HAP-1 (cell line): ENCODE results near the gene ALDH3B2.
"Not testable (repeated sequence)": the region's sequence is repeated elsewhere in the genome, so short reads cannot be mapped to it uniquely, and the experiment has no call there.

ENCODE experiments used
- DNase-seq, 2 experiments: peaks; one replicate each; pipeline ENCODE4 v3.0.0-alpha.2; 2016 to 2020; ENCODE audit warnings: low spot score in 2 of 2
- H3K27me3 ChIP-seq: fragments of 250-450 bp; sonication (Bioruptor Pico); 2 replicates; pipeline ENCODE4 v1.5.1; 2020; ENCODE audit warnings: low read depth, mild to moderate bottlenecking, moderate library complexity
- H3K36me3 ChIP-seq: fragments of 250-450 bp; sonication (Bioruptor Pico); replicated peaks from 2 replicates; pipeline ENCODE4 v1.5.1; 2020; ENCODE audit warnings: mild to moderate bottlenecking
- H3K4me1 ChIP-seq: fragments of 250-450 bp; sonication (Bioruptor Pico); 2 replicates; pipeline ENCODE4 v1.5.1; 2020; ENCODE audit warnings: mild to moderate bottlenecking
- H3K4me3 ChIP-seq: fragments of 250-450 bp; sonication (Bioruptor Pico); 2 replicates; pipeline ENCODE4 v1.5.1; 2020; ENCODE audit warnings: mild to moderate bottlenecking, moderate library complexity
- H3K9me3 ChIP-seq: fragments of 250-450 bp; sonication (Bioruptor Pico); 2 replicates; pipeline ENCODE4 v1.5.1; 2020; ENCODE audit warnings: mild to moderate bottlenecking, moderate library complexity
- in situ Hi-C: fragments of 300-500 bp; cut with MboI; formaldehyde crosslinking; loops from 3 replicates; pipeline ENCODE4 v1.14.3; 2020; ENCODE audit warnings: low sequenced_read_pairs, inconsistent platforms, mixed read lengths

The ALDH3B2 gene

DNA sequence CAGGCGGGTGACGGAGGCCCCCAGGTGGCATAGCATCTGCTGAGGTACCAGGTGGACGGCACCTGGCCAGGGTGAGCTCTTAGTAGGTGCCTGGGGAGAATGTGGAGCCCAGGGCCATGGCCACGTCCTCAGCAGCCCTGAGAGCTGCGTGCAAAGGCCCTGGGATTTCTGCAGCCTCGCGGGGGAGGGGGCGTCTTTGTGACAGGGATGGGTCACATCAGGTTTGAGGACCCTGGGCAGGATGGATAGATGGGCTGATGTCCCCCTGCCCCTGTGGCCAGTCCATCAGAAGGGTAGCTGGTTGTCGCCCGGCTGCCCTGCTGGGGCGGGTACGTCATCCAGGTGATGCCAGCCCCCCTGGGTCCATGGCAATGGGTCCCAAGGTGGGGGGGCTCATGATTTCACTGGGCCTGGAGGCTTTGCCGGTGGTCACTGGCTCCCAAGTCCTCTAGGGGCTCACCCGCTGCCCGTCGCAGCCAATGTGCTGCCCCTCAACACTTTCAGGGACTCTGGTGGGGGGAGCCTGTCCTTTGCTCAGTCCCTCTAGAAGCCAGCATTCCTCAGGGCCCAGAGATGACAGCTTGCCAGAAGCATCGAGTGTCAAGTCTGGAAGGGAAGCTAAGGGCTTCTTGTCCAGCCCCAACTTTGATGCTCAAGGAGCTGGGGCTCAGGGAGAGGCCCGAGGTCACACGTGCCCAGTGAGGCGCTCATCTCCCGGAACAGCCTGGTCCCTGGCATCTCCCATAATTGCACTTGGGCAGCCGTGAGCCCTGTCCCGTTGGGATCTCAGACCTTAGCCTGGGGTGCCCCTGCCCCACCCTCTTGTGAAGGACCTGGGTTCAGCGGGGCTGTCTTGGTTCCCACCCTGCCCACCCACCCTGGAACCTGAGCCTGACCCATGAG lies 35.6 kb downstream of the ALDH3B2 start:
- Histone ChIP-seq H3K36me3 (no peaks in the 10 kb centered on the region), H3K4me1 (no peaks in the 10 kb centered on the region)
- in situ Hi-C loops, result loop anchor here (10.0 kb wide), 1 partner anchor 156 kb away; no protein-coding TSS in a partner anchor

DNA sequence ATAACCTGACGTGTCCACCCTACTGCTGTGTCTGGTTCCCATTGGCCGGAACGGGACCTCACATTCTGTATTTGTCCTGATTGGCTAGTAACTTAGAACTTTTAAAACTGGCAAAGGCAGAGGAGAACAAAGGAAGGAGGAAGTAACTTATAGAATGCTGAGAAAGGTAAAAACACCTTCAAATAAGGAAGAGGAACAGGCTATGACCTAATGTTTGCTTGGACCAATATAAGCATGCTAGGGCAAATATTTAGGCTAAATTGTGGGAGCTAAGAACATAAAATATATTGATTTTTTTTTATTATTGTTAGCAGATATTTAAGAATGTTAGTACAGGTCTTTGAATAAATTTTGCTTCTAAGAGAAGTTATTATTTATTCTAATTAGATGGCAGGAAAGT lies 37.0 kb downstream of the ALDH3B2 start:
- in situ Hi-C loops, result loop anchor here (10.0 kb wide), 1 partner anchor 157 kb away; no protein-coding TSS in a partner anchor
- not testable (repeated sequence) for H3K4me1 ChIP-seq

More for the DNA sequence above, 35.6 kb downstream of the ALDH3B2 start:
- Histone ChIP-seq H3K4me3 (no peak overlapping the region), H3K9me3 (no peaks in the 10 kb centered on the region; the same call in none of the 2 replicates), H3K27me3 (0 out of 2 replicates have a peak, but pooled peaks cover 2% of the 10 kb centered on the region)
- DNase-seq, result no peak

DNA sequence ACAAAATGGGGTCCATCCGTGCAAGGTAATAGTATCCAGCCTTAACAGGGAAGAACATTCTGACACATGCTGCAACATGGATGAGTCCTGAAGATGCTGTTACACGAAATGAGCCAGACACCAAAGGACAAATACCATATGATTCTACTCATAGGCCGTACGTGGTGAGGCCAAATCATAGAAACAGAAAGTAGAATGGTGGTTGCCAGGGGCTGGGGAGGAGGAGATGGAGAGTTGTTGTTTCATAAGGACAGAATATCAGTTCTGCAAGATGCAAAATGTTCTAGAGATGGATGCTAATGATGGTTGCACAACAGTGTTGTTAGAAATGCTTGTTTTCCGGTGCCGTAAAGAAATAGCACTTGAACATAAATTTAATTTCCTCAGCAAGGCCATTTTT lies 37.5 kb downstream of the ALDH3B2 start:
- Histone ChIP-seq H3K4me1 (no peaks in the 10 kb centered on the region), H3K4me3 (no peak overlapping the region), H3K9me3 (no peaks in the 10 kb centered on the region), H3K36me3 (no peaks in the 10 kb centered on the region), H3K27me3 (0 out of 2 replicates have a peak, but pooled peaks cover 2% of the 10 kb centered on the region)
- in situ Hi-C loops, result loop anchor here (10.0 kb wide), 1 partner anchor 158 kb away; no protein-coding TSS in a partner anchor
- no peak for DNase-seq

More for the DNA sequence above, 37.0 kb downstream of the ALDH3B2 start:
- not testable (repeated sequence) for H3K27me3 ChIP-seq, H3K4me3 ChIP-seq, H3K36me3 ChIP-seq, DNase-seq, H3K9me3 ChIP-seq

DNA sequence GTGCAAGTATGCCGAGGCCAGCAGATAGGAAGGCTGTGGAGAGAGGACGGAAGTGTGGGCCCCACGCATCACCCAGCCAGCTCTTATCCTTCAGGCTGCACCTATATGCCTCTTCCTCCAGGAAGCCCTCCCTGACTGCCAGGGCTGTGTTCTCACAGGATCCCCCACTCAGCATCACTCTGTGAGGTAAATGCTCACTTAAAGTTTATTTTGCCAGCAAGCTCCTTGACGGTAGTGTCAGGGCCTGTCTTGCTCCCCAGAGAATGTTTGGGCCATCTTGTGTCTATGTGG lies 39.2 kb downstream of the ALDH3B2 start:
- Histone ChIP-seq H3K4me1 (peaks cover 5% of the 10 kb centered on the region), H3K27me3 (0 out of 2 replicates have a peak, but pooled peaks cover under 1% of the 10 kb centered on the region), H3K9me3 (no peaks in the 10 kb centered on the region), H3K4me3 (no peak overlapping the region), H3K36me3 (no peaks in the 10 kb centered on the region)
- in situ Hi-C loops, result loop anchor here (10.0 kb wide), 1 partner anchor 160 kb away; no protein-coding TSS in a partner anchor
- DNase-seq, result no peak

DNA sequence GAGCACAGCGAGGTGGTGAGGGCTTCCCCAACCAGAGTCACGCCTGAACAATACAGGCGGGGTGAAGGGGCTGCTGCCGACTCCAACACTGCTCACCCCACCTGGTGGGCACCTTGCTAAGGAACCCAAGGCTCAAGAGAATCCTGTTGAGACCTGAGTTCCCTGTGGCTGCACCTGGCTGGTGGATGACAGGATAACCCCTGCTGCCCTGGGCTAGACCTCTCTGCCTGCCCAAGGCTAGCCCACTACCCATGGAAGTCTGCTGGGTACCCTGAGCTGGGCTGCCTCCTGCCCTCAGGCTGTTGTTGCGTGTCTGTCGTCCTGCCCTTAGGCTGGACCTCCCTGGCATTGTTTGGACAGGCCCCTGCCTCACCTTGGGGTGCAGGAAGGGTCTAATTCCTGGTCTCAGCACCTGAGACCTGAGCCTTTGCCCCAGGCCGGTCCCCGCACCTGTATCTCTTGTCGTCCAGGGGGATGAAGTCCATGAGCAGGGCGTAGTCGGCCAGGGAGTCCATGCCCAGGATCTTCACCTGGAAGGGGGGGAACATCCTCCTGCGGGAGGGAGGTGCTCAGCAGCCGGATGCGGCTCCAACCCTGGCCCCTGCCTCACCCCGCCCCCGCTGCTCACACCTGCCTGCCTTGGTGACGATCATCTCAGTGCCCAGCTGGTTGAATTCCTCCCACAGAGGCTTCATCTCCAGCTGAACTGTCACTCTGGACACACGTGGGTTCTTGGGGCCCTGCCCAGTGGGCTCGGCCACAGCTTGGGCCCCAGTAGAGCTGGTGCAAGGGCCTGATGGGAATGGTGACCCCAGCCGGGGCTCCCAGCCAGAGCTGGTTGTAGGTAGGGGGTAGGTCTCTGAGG lies 39.8 kb downstream of the ALDH3B2 start:
- H3K4me3 ChIP-seq, result no peak overlapping the region
- DNase-seq, result no peak

DNA sequence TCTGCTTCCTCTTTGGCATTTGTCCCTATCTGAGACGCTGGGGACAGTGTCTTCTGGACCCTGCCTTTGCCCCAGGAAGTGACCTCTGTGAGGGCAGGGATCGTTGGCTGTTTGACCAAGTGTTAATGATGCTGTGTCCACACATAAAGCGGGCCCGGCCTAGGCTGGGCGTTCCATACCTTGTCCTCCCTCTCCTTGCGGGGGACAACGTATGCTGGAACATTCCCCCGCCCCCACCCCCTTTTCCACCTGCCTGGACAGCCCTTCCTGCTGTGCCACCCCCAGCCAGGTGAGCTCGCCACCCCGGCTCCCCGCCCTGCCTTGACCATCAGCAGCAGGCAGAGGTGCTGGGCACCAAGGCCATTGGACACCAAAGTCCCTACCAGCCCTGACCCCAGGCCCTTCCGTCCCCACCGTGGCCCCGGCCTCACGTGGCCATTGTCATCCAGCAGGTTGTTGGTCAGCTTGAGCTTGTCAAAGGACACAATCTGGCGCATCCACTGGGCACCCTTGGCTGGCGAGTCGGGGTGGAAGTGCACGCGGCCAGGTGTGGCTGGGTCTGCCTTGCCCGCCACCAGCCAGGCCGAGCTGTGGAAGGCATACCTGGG lies 40.6 kb downstream of the ALDH3B2 start:
- Histone ChIP-seq H3K4me3 (no peak overlapping the region), H3K27me3 (no peaks in the 10 kb centered on the region), H3K36me3 (no peaks in the 10 kb centered on the region), H3K9me3 (no peaks in the 10 kb centered on the region), H3K4me1 (peaks cover 12% of the 10 kb centered on the region)
- no peak for DNase-seq
- in situ Hi-C loops, result loop anchor here (10.0 kb wide), 1 partner anchor 161 kb away; no protein-coding TSS in a partner anchor

More for the DNA sequence above, 39.8 kb downstream of the ALDH3B2 start:
- H3K27me3 ChIP-seq, result no peaks in the 10 kb centered on the region
- in situ Hi-C loops, result loop anchor here (10.0 kb wide), 1 partner anchor 160 kb away; no protein-coding TSS in a partner anchor
- no peaks in the 10 kb centered on the region for H3K9me3 ChIP-seq
- H3K4me1 ChIP-seq, result peaks cover 5% of the 10 kb centered on the region
- H3K36me3 ChIP-seq, result no peaks in the 10 kb centered on the region

DNA sequence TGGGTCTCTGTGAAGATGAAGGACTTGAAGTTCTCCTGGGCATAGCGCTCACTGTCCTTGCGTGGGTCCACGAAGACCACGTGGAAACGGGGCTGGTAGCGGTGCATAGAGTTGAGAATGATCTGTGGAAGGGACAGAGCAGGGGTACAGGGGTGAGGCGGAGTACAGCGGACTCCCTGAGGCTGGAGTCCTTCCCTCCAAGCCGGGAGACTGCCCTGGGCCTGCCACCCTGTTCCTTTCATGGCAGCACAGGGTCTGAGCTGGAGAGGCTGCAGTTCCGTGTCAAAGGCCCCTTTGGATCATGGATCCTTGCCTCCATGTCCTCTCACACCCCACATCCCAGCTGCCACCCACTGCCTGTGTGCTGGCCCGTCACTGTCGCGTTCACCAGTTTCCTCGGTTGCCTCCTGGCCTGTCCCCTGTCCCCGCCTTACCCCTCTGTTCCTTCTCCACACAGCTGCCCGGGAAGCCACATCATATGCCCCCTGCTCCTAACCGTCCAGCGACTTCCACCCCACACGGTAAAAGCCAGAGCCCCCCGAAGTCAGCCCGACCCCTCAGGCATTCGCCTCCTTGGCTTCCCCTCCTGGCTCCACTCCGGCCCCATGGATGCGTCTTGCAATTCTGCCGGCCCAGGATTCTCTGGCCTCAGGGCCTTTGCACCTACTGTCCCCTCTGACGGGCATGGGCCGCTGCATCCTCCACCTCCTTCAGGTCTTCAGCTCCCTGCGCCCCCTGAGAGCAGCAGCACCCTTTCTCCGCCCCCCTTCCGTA lies 41.3 kb downstream of the ALDH3B2 start:
- no peaks in the 10 kb centered on the region for H3K36me3 ChIP-seq
- H3K27me3 ChIP-seq, result no peaks in the 10 kb centered on the region
- no peaks in the 10 kb centered on the region for H3K9me3 ChIP-seq
- no peak overlapping the region for H3K4me3 ChIP-seq
- peaks cover 14% of the 10 kb centered on the region for H3K4me1 ChIP-seq
- DNase-seq, result no peak
- in situ Hi-C loops, result loop anchor here (10.0 kb wide), 1 partner anchor 162 kb away; no protein-coding TSS in a partner anchor

DNA sequence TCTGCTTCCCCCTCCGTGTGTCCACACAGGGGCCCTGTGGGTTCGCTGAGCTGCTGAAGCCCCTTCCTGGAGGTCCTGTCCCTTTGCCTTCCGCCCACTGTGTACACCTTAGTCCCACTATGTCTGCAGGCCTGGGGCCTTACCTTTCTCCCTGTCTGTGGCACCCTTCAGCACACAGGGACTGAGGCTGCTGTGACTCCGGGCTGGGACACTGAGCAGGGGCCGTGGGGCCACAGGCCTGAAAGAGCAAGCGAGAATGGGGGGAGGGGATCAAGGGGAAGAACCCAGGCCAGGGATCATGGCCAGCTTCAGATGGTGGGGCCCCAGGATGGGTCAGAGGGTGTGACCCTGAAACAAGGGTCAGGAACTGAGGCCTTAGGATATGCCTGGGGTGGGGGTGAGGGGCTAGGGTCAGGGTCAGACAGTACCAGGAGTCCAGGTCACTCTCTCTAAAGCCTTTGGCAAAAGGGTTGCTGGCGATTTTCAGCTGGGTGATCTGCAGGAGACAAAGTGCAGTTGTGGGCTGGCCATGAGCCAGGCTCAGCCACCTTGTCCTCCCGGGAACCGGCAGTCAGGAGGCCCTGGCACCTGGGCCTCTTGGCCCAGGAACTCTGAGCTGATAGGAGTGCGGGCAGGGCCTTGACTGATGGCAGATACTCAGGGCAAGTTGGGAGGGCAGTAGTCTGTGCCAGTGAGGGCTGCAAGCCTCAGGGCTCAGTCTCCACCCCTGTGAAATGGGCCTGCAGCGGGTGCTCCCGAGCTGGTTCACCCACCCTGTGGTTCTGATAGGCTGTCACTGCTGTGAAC lies 42.0 kb downstream of the ALDH3B2 start:
- no peak overlapping the region for H3K4me3 ChIP-seq
- H3K36me3 ChIP-seq, result 0 out of 2 replicates have a peak, but pooled peaks cover 5% of the 10 kb centered on the region
- H3K4me1 ChIP-seq, result peaks cover 14% of the 10 kb centered on the region
- in situ Hi-C loops, result loop anchor here (10.0 kb wide), 1 partner anchor 162 kb away; no protein-coding TSS in a partner anchor
- no peak for DNase-seq
- no peaks in the 10 kb centered on the region for H3K27me3 ChIP-seq
- H3K9me3 ChIP-seq, result no peaks in the 10 kb centered on the region

DNA sequence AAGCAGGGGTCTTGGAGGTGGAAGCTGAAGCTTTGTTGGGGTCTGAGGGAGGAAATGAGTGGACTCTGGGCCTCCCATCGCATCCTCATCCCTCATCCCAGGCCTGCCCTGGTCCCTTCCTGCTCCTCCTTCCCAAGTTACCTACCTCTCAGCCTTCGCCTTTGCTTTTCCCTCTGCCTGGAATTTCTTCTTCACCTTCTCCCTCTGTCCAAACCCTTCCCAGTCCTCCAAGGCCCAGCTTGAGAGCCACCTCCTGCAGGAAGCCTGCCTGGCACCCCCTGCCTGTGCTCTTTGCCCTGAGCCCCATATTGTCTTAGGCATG lies 42.6 kb downstream of the ALDH3B2 start:
- H3K27me3 ChIP-seq, result no peaks in the 10 kb centered on the region
- in situ Hi-C loops, result loop anchor here (10.0 kb wide), 1 partner anchor 163 kb away; no protein-coding TSS in a partner anchor
- H3K36me3 ChIP-seq, result 0 out of 2 replicates have a peak, but pooled peaks cover 5% of the 10 kb centered on the region
- H3K4me3 ChIP-seq, result no peak overlapping the region
- peaks cover 14% of the 10 kb centered on the region for H3K4me1 ChIP-seq
- no peaks in the 10 kb centered on the region for H3K9me3 ChIP-seq
- DNase-seq, result no peak

DNA sequence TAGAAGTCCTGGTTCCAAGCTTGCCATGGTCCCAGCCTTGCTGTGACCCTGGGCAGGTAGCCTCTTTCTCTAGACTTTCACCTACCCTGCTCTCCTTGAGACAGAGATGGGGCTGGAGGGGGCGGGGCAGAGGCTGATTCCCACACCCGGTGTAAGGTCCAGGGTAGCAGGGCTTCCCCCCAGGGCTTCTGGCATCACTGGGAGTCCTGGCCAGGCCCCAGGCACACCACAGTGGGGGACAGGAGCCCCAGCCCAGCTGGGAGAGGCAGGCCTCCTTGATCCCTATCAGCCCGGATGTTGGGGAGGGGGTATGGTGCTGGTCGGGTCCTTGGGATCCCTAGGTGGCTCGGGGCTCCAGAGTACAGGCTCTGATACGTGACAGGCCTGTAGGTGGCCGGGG lies 43.0 kb downstream of the ALDH3B2 start:
- H3K4me3 ChIP-seq, result no peak overlapping the region
- H3K36me3 ChIP-seq, result 0 out of 2 replicates have a peak, but pooled peaks cover 5% of the 10 kb centered on the region
- no peaks in the 10 kb centered on the region for H3K27me3 ChIP-seq
- H3K9me3 ChIP-seq, result no peaks in the 10 kb centered on the region
- H3K4me1 ChIP-seq, result peaks cover 14% of the 10 kb centered on the region
- in situ Hi-C loops, result loop anchor here (10.0 kb wide), 1 partner anchor 163 kb away; no protein-coding TSS in a partner anchor
- no peak for DNase-seq

DNA sequence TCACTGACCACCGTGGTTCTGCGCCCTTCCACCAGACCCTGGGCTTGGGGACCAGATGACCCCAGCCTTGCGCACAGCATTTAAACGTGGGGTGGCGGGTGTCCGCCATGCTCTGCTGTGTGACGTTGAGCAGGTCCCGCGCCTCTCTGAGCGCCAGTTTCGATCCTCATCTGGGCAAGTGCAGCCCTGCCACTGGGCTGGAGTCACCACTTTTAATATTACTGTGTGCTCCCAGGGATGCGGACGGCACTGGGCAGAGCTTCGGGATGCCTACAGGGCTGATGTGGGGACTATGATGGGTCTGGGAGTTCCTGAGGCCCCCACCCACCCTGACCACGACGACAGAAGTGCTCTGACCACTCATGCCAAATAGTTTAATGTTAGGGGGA lies 43.5 kb downstream of the ALDH3B2 start:
- in situ Hi-C loops, result loop anchor here (10.0 kb wide), 1 partner anchor 164 kb away; no protein-coding TSS in a partner anchor
- Histone ChIP-seq H3K27me3 (no peaks in the 10 kb centered on the region), H3K9me3 (no peaks in the 10 kb centered on the region), H3K36me3 (0 out of 2 replicates have a peak, but pooled peaks cover 5% of the 10 kb centered on the region), H3K4me3 (peak overlapping the region; percentile 72), H3K4me1 (peaks cover 14% of the 10 kb centered on the region)
- DNase-seq, result no peak
